Measurements from ENCODE around the gene KRT75.

The KRT75 gene

DNA sequence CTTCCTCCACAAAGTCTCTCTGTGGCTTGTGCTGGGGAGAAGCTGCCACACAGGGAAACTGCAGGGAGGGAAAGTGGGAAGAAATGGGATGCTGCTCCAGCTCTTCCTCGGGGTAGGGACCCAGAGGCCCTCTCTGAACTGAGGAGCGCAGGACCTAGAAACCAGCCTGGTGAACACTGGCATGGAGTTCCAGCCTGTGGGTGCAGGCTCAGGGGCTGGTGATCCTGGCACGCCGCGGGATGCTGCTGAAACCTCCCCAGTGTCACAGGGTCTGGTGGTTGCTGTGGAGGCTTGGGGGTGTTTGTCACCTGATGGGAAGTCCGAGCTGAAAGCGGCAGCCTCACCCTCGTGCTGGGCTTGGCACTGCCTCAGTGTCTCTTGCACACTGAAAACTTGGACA lies 5.2 kb upstream of the KRT75 start:
- DNase-seq: no peak

DNA sequence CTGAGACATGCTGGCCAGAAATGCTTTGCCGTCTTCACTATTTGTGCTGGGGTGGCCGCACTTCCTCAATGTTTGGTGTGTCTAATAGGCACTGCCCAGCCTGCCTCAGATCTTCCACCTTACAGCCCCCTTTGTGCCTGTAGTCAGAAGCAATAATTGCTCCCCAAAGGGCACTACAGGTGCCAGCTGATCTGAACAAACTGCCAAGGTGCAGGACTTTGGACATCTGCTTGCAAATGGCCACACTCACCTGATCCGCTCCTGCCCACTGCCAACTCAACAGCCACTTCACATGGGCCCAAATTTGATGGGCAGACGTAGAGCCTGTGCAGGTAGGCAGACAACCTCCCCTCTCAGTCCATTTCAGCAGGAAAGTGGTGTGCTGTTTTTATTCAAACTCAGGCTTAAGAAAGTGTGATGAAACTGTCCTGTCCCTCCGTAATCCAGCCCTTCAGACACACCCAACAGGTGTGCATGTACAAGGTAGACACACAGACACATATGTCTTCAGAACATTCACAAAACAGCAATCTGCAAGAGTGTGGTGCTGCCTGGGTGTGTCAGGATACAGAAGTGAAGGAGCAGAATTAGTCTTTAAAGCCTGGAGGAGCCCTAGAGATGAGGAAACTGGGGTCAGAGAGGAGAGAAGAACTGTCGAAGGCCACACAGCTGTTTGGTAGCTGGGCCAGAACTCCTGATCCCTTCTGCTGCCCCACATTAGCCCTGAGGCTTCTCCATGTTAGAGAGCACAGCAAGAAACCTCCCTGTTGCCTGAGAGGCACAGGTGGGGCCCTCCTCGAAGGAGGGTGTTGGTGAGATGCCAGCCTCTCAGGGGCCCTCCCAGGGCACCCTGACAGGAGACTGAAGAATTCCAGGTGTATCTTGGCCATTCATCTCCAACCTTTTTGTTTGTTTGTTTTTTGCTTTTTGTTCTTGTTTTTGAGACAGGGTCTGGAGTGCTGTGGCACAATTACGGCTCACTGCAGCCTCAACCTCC lies 4.4 kb upstream of the KRT75 start:
- no peak for DNase-seq

DNA sequence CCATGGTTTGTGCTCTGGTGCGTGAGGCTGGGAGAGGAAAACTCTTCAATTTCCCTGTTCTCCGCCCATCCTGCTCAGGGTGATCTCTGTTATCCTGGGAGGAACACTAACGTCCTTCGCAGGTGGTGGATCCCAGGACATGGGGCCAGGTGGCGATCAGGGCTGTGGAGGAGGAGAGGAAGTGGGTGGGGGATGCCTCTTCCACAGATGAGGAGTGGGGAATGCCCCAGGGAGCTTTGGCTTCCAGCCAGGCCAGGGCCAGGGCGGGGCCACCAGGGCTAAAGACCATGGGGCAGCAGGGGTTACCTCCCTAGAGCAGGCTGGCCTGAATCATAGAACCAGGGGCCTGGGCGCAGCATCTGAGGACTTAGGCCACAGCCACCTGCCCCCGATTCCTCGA lies 3.3 kb upstream of the KRT75 start:
- DNase-seq: no peak

DNA sequence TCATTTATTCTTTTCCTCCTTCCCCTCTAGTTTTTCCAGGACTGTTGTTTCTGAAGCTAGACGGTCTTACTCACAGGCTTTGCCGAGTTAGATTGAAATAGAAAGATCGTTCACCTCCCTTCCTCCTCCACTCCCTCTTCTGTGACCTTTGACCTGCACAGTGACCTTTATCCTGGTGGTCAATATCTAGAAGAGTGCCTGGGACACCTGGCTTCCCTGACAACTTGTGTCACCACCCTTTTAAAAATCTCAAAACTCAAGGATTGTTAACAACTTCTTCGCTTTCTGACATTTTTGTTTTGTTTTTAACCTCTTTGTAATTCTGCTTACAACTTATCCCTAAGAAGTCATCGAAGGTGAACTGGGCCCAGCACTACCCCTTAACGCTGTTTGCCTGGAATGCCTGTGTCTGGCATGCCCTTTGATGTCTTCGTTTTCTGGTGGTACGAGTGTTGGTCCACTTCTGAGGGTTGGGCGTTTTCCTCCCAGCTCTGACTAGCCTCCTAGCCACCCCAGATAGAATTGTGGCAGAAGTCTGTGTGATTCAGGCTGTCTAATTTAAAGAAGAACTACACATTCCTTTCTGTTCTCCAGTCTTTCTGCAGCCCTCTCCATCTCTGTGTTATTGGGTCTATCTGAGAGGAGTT lies 2.8 kb upstream of the KRT75 start:
- no peak for DNase-seq

DNA sequence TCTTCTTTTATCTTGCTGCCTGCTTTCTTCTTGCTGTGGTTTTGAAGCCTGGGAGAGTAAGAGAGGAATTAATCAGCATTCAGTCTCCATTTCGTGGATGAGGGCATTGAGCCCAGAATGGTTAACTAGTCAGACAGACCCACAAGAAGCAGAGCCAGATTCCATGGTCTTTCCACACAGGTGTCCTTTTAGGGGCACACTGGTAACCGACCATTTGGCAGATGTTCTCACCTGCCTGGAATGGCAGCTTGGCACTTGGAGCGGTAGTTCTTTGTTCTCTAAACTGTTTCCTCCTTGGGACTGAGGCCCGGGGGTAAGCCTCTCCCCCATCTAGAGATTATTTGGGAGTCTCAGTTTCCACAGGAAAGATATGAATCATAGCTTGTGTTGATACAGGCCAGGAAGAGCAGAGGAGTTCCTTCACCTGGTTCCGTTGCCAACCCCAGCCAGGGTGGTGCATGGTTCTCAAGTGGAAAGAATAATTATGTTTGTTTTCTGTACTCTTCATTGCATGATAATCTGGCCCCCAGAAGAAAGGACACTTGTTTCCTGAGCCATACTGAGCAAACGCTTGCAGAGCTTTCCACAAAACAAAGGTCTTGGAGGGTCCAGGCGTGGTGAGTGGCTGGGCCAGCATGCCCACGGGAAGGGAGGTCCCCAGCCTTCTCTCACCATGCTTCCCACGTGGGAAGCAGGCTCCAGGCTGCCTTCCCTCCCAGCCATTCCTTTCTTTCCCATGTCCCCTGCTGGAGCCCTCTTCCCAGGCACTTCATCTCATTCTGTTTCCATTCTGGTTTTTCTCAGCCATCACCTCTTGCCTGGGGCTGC lies 2.0 kb upstream of the KRT75 start:
- no peak for DNase-seq

DNA sequence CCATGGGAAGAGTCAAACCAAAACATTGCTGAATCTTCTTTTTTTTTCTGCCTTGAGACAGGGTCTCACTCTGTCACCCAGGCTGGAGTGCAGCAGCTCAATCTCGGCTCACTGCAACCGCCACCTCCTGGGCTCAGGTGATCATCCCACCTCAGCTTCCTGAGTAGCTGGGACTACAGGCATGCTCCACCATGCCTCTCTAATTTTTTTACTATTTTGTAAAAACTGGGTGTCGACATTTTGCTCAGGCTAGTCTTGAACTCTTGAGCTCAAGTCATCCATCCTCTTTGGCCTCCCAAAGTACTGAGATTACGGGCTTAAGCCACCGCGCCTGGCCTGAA lies 1.5 kb upstream of the KRT75 start:
- no peak for DNase-seq

DNA sequence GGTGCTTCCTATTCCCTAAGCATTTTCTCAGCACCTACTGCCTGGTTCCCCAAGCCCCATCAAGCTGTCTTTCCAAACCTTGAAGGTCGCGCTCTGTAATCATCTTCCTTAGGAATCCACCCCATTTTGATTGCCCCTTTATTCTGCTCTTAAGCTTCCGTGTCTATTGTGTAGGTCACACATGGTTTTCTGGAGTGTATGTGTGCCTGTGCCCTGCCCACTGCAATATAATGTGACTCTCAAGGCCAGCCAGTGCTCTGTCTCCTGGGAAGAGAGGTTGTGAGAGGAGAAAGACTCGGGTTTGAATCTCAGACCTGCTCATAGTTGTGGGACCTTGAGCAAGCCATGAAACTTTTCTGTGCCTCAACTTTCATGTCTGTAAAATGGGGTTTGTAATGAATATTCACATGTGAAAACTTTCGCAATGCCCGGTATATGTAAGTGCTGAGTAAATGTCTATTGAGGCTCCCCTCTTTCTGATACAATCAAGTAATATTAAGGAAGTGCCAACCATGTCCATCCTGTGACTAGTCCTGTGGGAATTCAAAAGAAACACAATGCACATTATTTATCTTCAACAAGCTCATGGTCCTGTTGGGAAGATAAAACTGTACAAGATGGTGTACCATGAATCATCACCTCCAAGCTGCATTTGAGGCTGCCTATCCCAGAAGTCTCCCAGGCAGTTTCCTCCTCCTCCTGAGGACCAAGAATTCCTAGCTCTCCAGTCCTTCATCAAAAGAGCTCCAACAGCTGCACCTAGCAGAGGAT lies 774 bp upstream of the KRT75 start:
- no peak for DNase-seq

DNA sequence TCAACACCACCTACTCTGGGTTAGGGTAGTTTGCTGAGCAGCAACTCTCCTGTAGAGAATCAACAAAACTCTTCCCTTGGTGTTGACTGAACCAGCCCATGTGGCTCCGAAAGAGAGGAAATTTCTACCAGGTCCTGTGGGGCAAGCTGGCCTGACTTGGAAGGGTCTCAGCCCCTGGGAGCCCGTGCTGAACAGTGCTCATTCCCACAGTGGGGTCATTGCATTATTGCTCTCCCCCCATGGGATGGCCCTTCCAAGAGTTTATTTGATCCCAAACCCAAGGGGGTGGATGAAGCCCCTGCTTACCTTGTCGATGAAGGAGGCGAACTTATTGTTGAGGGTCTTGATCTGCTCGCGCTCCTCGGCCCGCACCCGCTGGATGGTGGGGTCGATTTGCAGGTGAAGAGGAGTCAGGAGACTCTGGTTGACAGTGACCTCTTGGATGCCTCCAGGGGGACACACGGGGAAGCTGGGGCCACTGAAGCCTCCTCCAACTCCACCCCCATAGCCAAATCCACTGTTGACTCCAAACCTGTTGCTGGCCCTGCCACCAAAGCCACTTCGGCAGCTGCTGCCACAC lies 580 bp downstream of the KRT75 start:
- DNase-seq: no peak

DNA sequence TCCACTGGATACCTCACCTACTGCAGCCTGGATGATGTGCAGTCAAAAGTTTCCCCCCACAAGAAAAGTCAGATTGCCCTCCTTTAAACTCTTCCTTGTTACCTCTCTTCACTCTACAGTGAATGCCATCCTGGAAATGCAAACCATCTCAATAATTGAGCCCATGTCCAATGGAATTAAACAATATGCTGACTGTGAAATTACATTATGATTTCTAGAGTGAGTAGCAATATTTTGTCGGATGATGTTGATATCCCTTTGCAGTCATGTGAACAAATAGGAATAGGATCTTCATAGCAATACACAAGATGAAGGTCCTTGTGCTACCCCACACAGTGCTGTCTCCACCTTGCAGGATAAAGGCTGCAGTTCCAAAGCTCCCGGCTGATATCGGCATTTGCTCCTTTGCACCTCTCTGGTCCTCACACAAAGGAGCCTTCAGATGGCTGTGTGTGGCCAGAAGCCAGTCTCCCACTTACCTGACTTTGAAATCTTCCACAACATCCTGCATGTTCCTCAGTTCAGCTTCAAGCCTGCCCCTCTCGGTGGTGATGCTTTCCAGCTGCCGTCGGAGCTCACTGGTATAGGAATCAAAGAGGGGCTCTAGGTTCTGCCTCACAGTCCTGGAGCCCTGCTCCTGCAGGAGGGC lies 1.5 kb downstream of the KRT75 start:
- DNase-seq: no peak

DNA sequence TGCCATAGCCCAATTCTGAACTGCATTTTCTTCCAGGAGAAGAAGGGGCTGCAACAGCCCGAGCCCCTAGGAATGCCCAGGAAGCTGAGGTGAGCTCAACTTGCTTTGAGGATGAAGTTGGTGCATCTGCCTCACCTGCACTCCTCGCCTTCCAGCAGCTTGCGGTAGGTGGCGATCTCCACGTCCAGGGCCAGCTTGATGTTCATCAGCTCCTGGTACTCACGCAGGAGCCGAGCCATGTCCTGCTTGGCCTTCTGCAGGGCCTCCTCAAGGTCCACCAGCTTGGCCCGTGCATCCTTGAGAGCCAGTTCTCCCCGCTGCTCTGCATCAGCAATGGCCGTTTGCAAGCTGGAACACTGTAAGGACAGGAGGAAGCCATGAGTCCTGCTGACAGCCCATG lies 6.0 kb downstream of the KRT75 start:
- no peak for DNase-seq

DNA sequence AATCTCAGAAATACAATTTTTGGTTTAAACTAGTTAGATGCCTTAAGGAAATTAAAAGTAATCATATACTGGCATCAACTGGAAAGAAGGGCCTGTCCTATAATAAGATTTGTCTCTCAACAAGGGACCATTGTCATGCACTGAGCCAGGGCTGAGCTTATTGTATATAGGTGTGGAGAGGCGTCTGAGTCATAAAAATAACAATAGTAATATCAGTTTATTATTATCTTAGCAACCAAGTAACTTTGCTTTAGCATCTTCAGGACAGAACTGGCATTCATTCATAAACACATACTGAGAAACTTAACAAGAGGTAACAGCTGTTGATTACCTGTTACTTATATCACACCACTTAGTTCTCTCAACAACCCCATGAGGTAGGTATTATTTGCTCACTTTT lies 7.1 kb downstream of the KRT75 start:
- no peak for DNase-seq

DNA sequence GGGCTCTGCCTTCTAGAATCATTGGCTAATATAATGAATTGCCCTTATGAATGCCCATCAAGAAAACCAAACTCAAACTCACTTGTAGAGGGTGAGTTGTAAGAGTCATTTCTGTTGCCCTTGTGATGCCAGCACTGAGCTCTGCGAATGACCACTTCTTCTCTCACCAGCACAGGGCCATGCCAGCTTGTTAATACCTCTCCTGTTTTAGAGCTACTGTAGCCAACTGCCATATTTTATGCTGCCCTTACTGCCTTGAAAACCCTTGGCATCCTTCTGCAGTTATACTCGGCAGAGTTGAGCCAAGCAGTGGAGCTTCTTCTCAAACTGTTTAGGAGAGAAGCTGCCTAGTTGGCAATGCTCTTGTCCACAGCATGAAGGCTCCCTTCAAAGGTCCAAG lies 8.1 kb downstream of the KRT75 start:
- no peak for DNase-seq

DNA sequence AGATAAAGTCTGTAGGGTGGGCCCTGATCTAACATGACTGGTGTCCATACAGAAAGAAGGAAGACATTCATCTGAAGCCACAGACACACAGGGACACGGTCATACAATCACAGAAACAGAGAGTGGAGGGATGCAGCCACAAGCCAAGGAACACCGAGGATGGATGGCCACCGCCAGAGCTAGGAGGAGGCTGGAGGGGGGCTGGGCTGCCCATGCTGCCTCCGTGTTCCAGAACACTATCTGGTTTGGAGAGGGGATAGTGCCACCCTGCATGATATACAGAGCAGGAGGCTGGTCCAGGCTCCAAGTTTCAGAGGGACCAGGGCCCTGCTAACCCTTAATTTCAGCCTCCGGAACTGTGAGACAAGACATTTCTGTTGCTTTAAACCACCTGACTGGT lies 8.7 kb downstream of the KRT75 start:
- DNase-seq: no peak

DNA sequence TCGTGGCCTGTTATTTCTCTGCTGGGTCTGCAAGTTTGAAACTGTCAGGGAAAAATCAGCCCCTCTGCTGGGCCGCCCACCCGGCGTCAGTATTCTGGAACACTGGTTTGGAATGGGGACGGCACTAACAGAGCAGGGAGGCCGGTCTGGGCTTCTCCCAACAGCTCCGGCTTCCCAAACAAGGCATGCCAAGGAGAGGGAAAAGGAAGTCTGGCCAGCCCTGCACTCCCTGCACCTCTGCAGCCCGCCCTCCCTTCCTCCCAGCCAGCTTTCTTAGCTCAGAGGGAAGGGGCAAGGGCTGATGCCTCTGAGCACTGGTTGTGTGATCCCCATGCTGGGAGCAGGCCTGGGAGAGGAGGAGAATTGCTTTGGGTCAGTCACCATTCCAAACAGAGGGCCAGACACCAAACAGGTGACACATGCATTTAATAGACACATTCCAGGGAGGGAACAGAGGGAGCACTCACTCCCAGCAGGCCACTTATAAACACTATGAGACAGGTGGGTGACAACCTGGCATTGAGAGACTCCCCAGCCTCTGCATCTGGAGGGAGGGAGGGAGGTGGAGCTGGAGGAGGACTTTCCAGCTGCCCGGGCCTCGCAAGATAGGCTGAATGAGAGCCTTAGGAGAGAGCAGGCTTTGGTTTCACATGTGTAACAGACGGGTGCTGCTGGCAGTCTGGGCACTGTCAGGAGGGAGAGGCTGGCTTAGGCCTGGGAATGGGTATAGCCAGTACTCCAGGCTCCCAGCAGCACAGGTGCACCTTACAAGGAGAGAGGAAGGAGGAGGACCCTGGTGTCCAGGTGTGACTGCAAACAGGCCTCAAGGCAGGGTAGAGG lies 10.3 kb downstream of the KRT75 start:
- DNase-seq: no peak

DNA sequence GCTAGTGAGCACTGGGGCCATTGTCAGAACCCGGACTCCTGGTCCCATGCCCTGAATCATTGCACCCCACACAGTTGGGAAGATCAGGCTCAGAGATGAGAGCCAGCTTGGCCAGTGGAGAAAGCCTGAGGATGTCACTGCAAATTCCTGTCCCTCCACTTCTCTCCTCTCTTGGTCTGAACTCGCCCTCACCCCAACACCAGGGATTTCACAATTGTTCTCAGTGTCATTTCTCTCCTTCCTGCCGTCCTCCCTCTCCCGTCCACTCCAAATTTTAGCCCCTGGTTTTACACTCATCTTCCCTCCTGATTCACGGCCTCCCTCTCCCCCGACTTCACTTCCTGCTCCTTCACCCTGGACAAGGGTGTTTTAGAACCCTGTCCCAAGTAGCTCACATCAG lies 11.1 kb downstream of the KRT75 start:
- no peak for DNase-seq

DNA sequence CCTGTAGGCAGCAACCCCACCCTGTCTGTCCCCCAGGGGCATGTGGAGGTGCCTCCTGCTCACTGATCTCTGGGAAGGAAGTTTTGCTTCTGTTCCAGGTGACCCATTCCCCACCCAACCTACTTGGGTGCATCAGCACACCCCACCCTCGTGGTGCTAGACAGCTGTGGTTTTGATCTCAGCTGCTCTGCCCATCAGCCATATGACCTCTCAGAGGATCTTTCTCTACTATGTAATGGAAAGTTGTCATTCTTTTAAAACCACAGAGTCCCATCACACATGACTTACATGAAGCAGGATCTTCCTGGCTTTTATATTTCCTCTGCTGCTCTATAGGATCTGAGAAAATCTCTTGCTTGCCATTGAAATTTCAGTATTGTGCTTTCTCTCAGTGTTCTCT lies 14.5 kb downstream of the KRT75 start:
- no peak for DNase-seq

DNA sequence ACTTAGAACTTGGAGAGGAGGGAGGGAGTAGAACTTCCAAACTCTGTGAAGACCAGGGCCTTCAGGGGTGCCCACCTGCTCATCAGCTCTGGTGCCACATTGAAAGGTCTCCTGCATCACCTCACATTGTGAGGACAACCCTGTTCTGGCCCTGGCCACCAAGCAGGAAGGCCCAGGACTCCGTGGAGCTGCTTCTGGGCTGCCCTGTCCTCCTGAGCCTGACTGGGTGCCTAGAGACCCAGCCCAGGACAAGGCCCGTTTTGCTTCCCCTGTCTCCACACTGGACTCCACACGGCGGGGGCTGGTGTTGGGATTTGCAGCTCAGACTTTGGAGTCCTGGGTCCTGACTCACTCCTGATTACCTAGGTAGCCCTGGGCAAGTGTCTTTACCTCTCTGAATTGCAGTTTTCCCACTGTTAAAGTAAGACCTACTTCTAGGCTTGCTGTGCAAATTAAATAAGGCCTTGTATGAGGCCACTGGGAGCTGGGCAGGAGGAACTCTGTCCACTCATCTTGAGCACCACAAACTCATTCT lies 15.5 kb downstream of the KRT75 start:
- no peak for DNase-seq

DNA sequence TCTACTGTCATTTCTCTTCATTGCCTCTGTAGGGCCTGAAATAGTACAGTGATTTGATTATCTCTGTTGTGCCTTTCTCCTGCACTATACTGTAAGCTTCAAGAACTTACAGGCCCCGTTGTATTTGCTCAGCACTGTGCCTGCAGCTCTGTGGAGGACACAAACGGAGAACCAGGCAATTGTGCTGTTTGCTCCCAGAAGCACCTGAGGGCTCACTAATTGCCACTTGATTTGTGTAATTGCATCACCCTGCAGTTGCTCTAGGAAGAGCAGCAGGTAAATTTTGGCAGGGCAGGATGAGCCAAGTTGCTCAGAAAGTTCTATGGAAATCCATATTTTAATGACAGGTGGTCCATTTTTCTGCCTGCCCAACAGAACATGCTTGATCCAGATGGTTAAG lies 16.4 kb downstream of the KRT75 start:
- DNase-seq: no peak

DNA sequence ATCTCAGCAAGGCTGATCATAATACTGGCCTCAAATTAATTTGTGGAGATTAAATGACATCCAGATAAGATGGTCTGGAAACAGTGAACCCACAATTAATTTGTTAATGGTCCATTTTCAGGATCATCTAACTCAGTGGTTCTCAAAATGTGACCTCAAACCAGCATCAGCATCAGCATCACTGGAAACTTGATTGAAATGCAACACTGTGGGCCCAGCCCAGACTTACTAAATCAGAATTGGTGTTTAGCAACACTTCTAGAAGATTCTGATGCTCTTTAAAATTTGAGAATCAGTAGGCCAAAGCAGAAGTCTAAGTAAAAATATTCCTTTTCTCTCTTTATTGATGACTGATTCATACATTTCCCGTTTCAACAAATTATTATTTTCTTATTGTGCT lies 17.4 kb downstream of the KRT75 start:
- DNase-seq: no peak

DNA sequence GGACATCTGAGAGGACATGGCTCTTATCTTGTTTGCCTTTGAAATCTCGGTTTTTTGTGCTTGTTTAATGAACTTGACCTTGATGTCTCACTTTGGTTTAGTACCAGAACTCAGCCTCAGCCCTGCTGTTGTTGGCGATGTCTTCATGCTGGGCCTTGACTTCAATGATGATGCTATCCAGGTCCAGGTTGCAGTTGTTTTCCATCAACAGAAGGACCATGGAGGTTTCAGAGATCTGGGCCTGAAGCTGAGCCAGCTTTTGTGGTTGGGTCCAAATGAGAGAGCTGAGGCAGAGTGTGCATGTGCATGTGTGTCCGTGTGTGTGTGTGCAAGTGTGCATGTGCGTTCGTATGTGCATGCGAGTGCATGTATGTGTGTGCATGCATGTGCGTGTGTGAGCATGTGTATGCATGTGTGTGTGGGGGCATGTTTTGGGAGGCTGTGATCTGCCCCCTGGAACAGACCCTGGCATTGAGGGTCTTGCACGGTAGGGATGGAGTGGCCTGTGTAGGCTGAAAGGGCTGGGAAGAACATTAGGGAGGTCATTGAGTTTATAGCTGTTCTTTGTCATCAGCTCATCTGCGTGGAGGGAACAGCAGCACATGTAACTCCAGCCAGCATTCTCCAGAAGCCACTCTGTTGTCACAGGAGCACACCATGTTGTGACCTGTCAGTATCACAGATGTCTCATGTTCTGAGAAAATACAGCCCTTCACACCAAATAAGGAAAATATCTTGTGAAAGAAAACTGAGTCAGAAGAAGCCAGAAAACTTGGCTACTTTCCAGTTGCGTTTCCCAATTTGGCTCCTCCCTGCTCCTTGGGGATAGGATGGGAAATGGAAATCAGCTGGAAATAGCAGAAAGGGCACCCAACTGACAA lies 18.1 kb downstream of the KRT75 start:
- no peak for DNase-seq

Data from NCI-H524 treated with DMSO at 0.1 percent for 48 hours (cell line).